ENCODE results near the gene AP1S2. TPM values are rescaled to one million over a fixed set of nuclear protein-coding genes. Genes with fewer than 3 reads are reported as not detected.

AP1S2 gene
- total and polyA plus RNA-seq, 2 of the 13 experiments (the other 11 are each of a cell fraction or from before 2014, with no cell fraction given), result 10.1 to 18.8 TPM

DNA sequence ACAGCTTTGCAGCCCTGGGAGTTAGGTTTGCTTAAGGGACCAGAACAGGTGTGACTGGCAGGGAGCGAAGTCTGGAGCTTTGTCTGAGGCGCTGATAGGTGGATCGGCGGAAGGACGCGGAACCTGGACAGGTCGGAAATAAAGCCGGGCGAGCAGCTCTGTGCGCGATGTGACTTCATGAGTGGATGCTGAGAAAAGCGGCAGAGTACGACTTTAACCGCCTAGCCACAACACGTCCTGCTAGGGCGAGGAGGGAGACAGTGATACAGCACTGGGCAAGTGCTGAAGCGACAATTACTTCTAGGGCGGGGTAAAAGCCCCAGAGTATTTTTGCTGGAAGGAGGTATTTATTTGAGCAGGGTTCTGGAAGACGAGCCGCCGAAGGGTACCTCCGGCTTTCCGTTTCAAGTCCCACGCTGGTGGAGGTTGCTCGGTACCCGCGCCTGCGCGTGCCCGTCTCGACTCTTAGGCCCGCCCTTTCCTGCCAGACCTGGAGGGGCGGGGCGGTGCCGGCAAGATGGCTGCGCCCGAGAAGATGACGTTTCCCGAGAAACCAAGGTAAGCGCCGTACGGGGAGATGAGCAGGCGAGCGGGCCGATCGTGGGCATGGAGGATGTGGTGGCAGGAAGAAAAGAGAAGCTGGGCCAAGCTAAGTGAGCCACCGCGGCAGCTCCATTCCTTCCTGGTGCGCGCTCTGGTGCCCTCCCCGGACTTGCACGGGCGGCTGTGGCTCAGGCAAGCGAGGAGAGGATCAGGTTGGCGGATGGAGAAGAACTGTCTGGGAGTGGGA is 64.4 kb downstream of the AP1S2 start, which contains the start of gene ZRSR2 (continued):
- TF ChIP-seq, protein P1, sequence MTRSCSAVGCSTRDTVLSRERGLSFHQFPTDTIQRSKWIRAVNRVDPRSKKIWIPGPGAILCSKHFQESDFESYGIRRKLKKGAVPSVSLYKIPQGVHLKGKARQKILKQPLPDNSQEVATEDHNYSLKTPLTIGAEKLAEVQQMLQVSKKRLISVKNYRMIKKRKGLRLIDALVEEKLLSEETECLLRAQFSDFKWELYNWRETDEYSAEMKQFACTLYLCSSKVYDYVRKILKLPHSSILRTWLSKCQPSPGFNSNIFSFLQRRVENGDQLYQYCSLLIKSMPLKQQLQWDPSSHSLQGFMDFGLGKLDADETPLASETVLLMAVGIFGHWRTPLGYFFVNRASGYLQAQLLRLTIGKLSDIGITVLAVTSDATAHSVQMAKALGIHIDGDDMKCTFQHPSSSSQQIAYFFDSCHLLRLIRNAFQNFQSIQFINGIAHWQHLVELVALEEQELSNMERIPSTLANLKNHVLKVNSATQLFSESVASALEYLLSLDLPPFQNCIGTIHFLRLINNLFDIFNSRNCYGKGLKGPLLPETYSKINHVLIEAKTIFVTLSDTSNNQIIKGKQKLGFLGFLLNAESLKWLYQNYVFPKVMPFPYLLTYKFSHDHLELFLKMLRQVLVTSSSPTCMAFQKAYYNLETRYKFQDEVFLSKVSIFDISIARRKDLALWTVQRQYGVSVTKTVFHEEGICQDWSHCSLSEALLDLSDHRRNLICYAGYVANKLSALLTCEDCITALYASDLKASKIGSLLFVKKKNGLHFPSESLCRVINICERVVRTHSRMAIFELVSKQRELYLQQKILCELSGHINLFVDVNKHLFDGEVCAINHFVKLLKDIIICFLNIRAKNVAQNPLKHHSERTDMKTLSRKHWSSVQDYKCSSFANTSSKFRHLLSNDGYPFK (CRISPR knock-in tag; IDR thresholded peaks at IDR 0.05; ENCODE audit: borderline replicate concordance), result 0 out of 2 replicates have a peak, but pooled peaks have one; percentile 38
- TF ChIP-seq ZNF550 (CRISPR knock-in tag; IDR thresholded peaks at IDR 0.05; ENCODE audit: borderline replicate concordance) (no peak), ZNF543 (CRISPR knock-in tag; IDR thresholded peaks at IDR 0.05) (no peak), NFRKB (IDR thresholded peaks at IDR 0.05) (no peak), AKAP8 (CRISPR knock-in tag; IDR thresholded peaks at IDR 0.05) (no peak), ZBTB8A (CRISPR knock-in tag; IDR thresholded peaks at IDR 0.05; ENCODE audit: borderline replicate concordance, low read depth) (no peak), ZNF484 (CRISPR knock-in tag; IDR thresholded peaks at IDR 0.05; ENCODE audit: borderline replicate concordance, low read depth) (no peak), U2AF2 (IDR thresholded peaks at IDR 0.05; ENCODE audit: low read depth, low read length) (no peak), ZNF7 (CRISPR knock-in tag; IDR thresholded peaks at IDR 0.05) (no peak), ISL2 (CRISPR knock-in tag; IDR thresholded peaks at IDR 0.05) (no peak), ZZZ3 (CRISPR knock-in tag; IDR thresholded peaks at IDR 0.05; ENCODE audit: borderline replicate concordance) (no peak), ZNF672 (CRISPR knock-in tag; IDR thresholded peaks at IDR 0.05) (no peak), MEF2D (CRISPR knock-in tag; IDR thresholded peaks at IDR 0.05) (no peak), ZNF773 (CRISPR knock-in tag; IDR thresholded peaks at IDR 0.05; ENCODE audit: borderline replicate concordance) (no peak)
- TF ChIP-seq, protein P2, sequence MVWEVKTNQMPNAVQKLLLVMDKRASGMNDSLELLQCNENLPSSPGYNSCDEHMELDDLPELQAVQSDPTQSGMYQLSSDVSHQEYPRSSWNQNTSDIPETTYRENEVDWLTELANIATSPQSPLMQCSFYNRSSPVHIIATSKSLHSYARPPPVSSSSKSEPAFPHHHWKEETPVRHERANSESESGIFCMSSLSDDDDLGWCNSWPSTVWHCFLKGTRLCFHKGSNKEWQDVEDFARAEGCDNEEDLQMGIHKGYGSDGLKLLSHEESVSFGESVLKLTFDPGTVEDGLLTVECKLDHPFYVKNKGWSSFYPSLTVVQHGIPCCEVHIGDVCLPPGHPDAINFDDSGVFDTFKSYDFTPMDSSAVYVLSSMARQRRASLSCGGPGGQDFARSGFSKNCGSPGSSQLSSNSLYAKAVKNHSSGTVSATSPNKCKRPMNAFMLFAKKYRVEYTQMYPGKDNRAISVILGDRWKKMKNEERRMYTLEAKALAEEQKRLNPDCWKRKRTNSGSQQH (CRISPR knock-in tag; IDR thresholded peaks at IDR 0.05; ENCODE audit: low read depth), result no peak
- TF ChIP-seq, protein P3, sequence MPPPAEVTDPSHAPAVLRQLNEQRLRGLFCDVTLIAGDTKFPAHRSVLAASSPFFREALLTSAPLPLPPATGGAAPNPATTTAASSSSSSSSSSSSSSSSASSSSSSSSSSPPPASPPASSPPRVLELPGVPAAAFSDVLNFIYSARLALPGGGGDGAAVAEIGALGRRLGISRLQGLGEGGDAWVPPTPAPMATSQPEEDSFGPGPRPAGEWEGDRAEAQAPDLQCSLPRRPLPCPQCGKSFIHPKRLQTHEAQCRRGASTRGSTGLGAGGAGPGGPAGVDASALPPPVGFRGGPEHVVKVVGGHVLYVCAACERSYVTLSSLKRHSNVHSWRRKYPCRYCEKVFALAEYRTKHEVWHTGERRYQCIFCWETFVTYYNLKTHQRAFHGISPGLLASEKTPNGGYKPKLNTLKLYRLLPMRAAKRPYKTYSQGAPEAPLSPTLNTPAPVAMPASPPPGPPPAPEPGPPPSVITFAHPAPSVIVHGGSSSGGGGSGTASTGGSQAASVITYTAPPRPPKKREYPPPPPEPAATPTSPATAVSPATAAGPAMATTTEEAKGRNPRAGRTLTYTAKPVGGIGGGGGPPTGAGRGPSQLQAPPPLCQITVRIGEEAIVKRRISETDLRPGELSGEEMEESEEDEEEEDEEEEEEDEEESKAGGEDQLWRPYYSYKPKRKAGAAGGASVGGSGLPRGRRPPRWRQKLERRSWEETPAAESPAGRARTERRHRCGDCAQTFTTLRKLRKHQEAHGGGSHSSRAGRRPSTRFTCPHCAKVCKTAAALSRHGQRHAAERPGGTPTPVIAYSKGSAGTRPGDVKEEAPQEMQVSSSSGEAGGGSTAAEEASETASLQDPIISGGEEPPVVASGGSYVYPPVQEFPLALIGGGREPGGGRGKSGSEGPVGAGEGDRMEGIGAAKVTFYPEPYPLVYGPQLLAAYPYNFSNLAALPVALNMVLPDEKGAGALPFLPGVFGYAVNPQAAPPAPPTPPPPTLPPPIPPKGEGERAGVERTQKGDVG (CRISPR knock-in tag; IDR thresholded peaks at IDR 0.05; ENCODE audit: borderline replicate concordance), result no peak
- TF ChIP-seq, protein P4, sequence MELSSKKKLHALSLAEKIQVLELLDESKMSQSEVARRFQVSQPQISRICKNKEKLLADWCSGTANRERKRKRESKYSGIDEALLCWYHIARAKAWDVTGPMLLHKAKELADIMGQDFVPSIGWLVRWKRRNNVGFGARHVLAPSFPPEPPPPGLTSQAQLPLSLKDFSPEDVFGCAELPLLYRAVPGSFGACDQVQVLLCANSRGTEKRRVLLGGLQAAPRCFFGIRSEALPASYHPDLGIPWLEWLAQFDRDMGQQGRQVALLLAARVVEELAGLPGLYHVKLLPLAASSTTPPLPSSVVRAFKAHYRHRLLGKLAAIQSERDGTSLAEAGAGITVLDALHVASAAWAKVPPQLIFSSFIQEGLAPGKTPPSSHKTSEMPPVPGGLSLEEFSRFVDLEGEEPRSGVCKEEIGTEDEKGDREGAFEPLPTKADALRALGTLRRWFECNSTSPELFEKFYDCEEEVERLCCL (CRISPR knock-in tag; IDR thresholded peaks at IDR 0.05; ENCODE audit: borderline replicate concordance), result no peak
- TF ChIP-seq, protein P5, sequence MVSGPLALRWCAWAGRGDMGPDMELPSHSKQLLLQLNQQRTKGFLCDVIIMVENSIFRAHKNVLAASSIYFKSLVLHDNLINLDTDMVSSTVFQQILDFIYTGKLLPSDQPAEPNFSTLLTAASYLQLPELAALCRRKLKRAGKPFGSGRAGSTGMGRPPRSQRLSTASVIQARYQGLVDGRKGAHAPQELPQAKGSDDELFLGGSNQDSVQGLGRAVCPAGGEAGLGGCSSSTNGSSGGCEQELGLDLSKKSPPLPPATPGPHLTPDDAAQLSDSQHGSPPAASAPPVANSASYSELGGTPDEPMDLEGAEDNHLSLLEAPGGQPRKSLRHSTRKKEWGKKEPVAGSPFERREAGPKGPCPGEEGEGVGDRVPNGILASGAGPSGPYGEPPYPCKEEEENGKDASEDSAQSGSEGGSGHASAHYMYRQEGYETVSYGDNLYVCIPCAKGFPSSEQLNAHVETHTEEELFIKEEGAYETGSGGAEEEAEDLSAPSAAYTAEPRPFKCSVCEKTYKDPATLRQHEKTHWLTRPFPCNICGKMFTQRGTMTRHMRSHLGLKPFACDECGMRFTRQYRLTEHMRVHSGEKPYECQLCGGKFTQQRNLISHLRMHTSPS (CRISPR knock-in tag; IDR thresholded peaks at IDR 0.05; ENCODE audit: low read depth), result no peak

Data from HepG2 (cell line).